Endodermal cell (in vitro differentiated cells): ENCODE results near the gene ADSL. TPM values are rescaled to one million over a fixed set of nuclear protein-coding genes. Genes with fewer than 3 reads are reported as not detected.

ENCODE experiments used
- DNase-seq: peaks from one replicate; pipeline ENCODE4 v3.0.0-alpha.2; 2017
- H3K27ac ChIP-seq: 2 replicates; pipeline ENCODE4 v1.5.1; 2013; ENCODE audit warnings: mild to moderate bottlenecking, low read depth, low read length, moderate library complexity
- H3K27me3 ChIP-seq: 2 replicates; pipeline ENCODE4 v1.6.1; 2013; ENCODE audit warnings: mild to moderate bottlenecking, low read length, moderate library complexity; ENCODE audit not compliant: insufficient read depth, control insufficient read depth, poor library complexity, severe bottlenecking
- H3K36me3 ChIP-seq: 2 replicates; pipeline ENCODE4 v1.7.0; 2013; ENCODE audit warnings: mild to moderate bottlenecking, low read length, moderate library complexity; ENCODE audit not compliant: control insufficient read depth, insufficient read depth
- H3K4me1 ChIP-seq: one replicate; pipeline ENCODE4 v1.7.0; 2013; ENCODE audit warnings: low read length; ENCODE audit not compliant: control insufficient read depth, insufficient read depth
- H3K4me3 ChIP-seq: 2 replicates; pipeline ENCODE4 v1.5.1; 2013; ENCODE audit warnings: mild to moderate bottlenecking, low read length, moderate library complexity
- H3K9ac ChIP-seq: 2 replicates; pipeline ENCODE4 v1.6.1; 2013; ENCODE audit warnings: mild to moderate bottlenecking, low read length, moderate library complexity; ENCODE audit not compliant: poor library complexity, severe bottlenecking; ENCODE audit errors: extremely low read depth
- H3K9me3 ChIP-seq: 2 replicates; pipeline ENCODE4 v1.6.1; 2013; ENCODE audit warnings: mild to moderate bottlenecking, low read length, moderate library complexity; ENCODE audit not compliant: control insufficient read depth
- H3K27ac Mint-ChIP-seq: 2 replicates; pipeline ENCODE4 v1.8.0; 2020; ENCODE audit warnings: mixed read lengths
- H3K27me3 Mint-ChIP-seq: 2 replicates; pipeline ENCODE4 v1.8.0; 2021; ENCODE audit warnings: mild to moderate bottlenecking, mixed read lengths; ENCODE audit not compliant: insufficient read depth
- H3K36me3 Mint-ChIP-seq: 2 replicates; pipeline ENCODE4 v1.8.0; 2020; ENCODE audit warnings: low read depth, mixed read lengths
- H3K4me1 Mint-ChIP-seq: 2 replicates; pipeline ENCODE4 v1.8.0; 2020; ENCODE audit warnings: mixed read lengths
- H3K4me3 Mint-ChIP-seq: 2 replicates; pipeline ENCODE4 v1.8.0; 2020; ENCODE audit warnings: mild to moderate bottlenecking, moderate library complexity, mixed read lengths
- H3K9me3 Mint-ChIP-seq: 2 replicates; pipeline ENCODE4 v1.8.0; 2020; ENCODE audit warnings: mild to moderate bottlenecking, mixed read lengths
- CTCF ChIP-seq: fragments of 200-600 bp; sonication (generic); conservative IDR thresholded peaks from 2 replicates; pipeline ENCODE4 v1.5.0; 2021; ENCODE audit warnings: antibody characterized with exemption, mild to moderate bottlenecking
- WGBS, 2 experiments: methylation state at CpG; one replicate each; pipeline versions ENCODE4 v1.1.5 to v1.1.7; 2013; ENCODE audit warnings: missing lambda C conversion rate in 2 of 2, mixed read lengths in 1 of 2; ENCODE audit not compliant: insufficient coverage in 1 of 2, insufficient read length in 1 of 2; 5-methylcytosine and 5-hydroxymethylcytosine counted together
- total RNA-seq, 2 donors: library from RNA; stranded (reverse); fragmentation: NEBNext Ultra II Directional in 1 of 2; extraction: Animal tissue kit (Norgen Biotek cat#: 25700) in 1 of 2; gene quantifications; 2 replicates in 1 of 2; 3 replicates in 1 of 2; pipeline ENCODE4 v1.2.1, GENCODE V29; 2021

The ADSL gene
- total RNA-seq, 2 donors from 2014 or later = 107 to 118 TPM

GRCh38 chr22:40420341-40421081 lies 74.2 kb downstream of the ADSL start:
- no peak overlapping the region for H3K4me3 Mint-ChIP-seq
- no peaks in the 10 kb centered on the region for H3K9me3 Mint-ChIP-seq
- WGBS, 2 experiments = 91 to 93% methylated on average over 12 to 18 of the region's 18 CpGs
- Histone ChIP-seq H3K4me1 (no peaks in the 10 kb centered on the region), H3K9me3 (no peaks in the 10 kb centered on the region), H3K9ac (no peak overlapping the region), H3K36me3 (peaks cover 38% of the 10 kb centered on the region), H3K27me3 (no peaks in the 10 kb centered on the region), H3K27ac (no peak overlapping the region), H3K4me3 (no peak overlapping the region)
- H3K27ac Mint-ChIP-seq = no peak overlapping the region
- no peak for TF ChIP-seq CTCF
- H3K36me3 Mint-ChIP-seq = peaks cover 50% of the 10 kb centered on the region
- H3K4me1 Mint-ChIP-seq = no peaks in the 10 kb centered on the region
- DNase-seq = no peak
- H3K27me3 Mint-ChIP-seq = no peaks in the 10 kb centered on the region

- H3K9me3 Mint-ChIP-seq = no peaks in the 10 kb centered on the region
- H3K27me3 ChIP-seq = no peaks in the 10 kb centered on the region
- peaks cover 47% of the 10 kb centered on the region for H3K36me3 Mint-ChIP-seq
- H3K4me3 Mint-ChIP-seq = no peak overlapping the region
- 89 to 100% methylated on average over 2 to 4 of the region's 4 CpGs for WGBS, 2 experiments
- peaks cover 41% of the 10 kb centered on the region for H3K36me3 ChIP-seq
- H3K4me3 ChIP-seq = no peak overlapping the region
- no peaks in the 10 kb centered on the region for H3K4me1 Mint-ChIP-seq
- H3K4me1 ChIP-seq = no peaks in the 10 kb centered on the region
- H3K27me3 Mint-ChIP-seq = no peaks in the 10 kb centered on the region
- H3K27ac Mint-ChIP-seq = no peak overlapping the region
- H3K27ac ChIP-seq = no peak overlapping the region
- no peaks in the 10 kb centered on the region for H3K9me3 ChIP-seq
- no peak for DNase-seq
- no peak overlapping the region for H3K9ac ChIP-seq
- no peak for TF ChIP-seq CTCF
Measured at GRCh38 chr22:40421082-40421350, 74.7 kb downstream of the ADSL start.

DNA sequence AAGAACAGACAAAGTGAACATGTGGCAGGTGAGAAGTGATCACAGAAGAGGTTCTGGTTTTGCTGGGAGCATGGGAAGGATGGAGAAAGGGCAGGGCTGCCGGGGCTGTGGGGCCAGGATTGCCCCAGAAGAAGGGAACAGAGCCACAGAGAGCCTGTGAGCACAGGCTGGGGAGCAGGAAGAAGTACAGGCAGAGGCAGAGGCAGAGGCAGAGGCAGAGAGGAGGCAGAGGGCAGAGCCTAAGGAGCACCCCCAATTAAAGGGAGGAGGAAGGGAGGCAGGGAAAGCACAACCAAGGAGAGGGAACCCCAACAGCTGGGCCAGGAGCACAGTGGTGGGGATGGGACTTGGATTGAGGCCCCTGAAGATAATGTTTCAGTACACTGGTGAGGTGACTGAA lies 75.6 kb downstream of the ADSL start:
- H3K36me3 ChIP-seq = peaks cover 37% of the 10 kb centered on the region
- no peak for TF ChIP-seq CTCF
- Mint-ChIP-seq H3K9me3 (no peaks in the 10 kb centered on the region), H3K27ac (no peak overlapping the region), H3K27me3 (no peaks in the 10 kb centered on the region), H3K4me1 (peaks cover under 1% of the 10 kb centered on the region), H3K36me3 (peaks cover 48% of the 10 kb centered on the region), H3K4me3 (no peak overlapping the region)
- no peak overlapping the region for H3K9ac ChIP-seq
- H3K27me3 ChIP-seq = no peaks in the 10 kb centered on the region
- DNase-seq = no peak
- no peaks in the 10 kb centered on the region for H3K9me3 ChIP-seq
- H3K4me1 ChIP-seq = no peaks in the 10 kb centered on the region
- 100% methylated on average over 1 of the region's 1 CpG for WGBS, 2 experiments
- no peak overlapping the region for H3K4me3 ChIP-seq
- no peak overlapping the region for H3K27ac ChIP-seq
